ENCODE data around the gene NINJ1.

DNA sequence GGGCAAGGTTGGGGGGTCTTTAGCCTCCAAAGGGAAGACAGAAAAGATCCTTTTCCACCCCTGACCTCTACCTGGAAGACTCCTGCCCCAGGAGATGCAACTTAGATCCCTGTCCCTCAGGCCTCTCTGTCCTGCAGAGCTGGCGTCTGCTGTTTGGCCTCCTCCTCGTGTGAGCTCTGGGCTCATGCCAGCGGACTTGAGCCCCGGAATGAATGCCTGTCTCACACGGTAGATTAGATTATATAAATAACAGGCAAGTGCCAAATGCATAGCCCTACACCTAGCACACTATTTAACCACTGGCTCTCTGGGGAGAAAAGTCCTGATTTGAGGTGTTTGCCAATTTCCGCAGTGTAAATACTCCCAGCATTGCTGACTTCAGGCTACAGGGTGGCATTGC lies 48.5 kb upstream of the NINJ1 start:
- TF ChIP-seq, protein P1, sequence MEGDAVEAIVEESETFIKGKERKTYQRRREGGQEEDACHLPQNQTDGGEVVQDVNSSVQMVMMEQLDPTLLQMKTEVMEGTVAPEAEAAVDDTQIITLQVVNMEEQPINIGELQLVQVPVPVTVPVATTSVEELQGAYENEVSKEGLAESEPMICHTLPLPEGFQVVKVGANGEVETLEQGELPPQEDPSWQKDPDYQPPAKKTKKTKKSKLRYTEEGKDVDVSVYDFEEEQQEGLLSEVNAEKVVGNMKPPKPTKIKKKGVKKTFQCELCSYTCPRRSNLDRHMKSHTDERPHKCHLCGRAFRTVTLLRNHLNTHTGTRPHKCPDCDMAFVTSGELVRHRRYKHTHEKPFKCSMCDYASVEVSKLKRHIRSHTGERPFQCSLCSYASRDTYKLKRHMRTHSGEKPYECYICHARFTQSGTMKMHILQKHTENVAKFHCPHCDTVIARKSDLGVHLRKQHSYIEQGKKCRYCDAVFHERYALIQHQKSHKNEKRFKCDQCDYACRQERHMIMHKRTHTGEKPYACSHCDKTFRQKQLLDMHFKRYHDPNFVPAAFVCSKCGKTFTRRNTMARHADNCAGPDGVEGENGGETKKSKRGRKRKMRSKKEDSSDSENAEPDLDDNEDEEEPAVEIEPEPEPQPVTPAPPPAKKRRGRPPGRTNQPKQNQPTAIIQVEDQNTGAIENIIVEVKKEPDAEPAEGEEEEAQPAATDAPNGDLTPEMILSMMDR (IDR thresholded peaks at IDR 0.05; ENCODE audit: insufficient read depth, low read length, poor library complexity, severe bottlenecking): no peak
- no peak for TF ChIP-seq EZH2phosphoT487 (conservative IDR thresholded peaks at IDR 0.05; ENCODE audit: low read length)

Measured in SU-DHL-6 (cell line).